Fibroblast of skin of left quadriceps (primary cell): Measurements from ENCODE around the gene OR2Z1.
"Not testable (repeated sequence)": the region's sequence is repeated elsewhere in the genome, so short reads cannot be mapped to it uniquely, and the experiment has no call there.

Experiments used
- DNase-seq, 2 experiments: peaks; one replicate each; pipeline ENCODE4 v3.0.0-alpha.2; 2013; ENCODE audit warnings: low read depth in 2 of 2

The OR2Z1 gene

DNA sequence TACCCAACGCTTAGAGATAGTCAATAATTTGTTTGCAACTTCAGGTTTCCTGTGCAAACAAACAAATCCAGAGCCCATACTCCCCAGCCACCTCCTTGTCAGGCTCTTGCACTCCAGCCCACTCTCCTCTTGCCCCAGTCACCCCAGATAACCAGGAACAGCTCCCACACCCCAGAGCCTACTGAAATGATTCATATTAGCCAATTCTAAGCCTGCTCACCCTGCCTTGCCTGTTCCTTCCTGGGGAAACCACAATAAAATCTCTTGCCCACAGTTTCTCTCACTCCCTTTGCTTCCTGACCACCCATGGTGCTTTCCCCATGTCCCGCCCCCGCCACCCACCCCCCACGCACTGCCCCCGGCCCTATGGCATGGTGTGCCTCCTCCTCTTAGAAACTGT lies 19.1 kb upstream of the OR2Z1 start:
- no peak for DNase-seq

DNA sequence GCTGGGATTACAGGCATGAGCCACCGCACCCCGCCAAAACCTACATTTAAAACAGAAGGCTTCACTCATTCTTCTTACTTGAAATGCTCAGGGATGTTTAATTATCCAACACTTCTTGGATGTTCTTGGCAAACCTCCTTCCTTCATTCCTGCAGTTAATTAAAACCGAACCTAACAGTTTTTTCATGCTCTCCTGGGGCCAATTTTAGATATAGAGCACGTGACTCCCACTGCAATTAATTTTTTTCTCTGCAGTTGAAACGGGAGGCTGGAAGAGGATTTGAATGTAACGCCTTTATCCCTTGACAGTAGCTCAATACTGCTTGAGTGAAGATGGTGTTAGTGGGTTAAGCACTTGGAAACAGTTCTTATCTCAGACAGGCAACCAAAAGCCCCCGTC lies 18.2 kb upstream of the OR2Z1 start:
- no peak for DNase-seq

- not testable (repeated sequence) for DNase-seq
Observed at GRCh38 chr19:8705304-8705703, 16.1 kb upstream of the OR2Z1 start.

DNA sequence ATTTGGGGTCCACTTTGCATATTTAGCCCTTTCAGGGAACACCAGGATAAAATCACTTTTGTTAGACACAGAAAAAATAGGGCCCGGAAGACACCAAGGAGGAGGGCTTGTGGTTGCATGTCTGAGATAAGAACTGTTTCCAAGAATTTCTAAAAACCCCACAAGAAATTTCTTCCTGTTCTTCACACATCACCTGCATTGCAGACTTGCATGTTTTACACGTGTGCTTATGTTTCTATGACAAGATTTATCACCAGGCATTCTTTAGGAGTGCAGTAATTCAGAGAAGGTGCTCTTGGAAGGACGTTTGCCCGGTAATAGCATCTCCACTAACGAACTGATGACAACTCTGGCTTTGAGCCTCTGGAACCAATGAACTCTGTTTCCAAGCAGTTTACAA lies 15.7 kb upstream of the OR2Z1 start:
- no peak for DNase-seq

GRCh38 chr19:8710337-8710736 lies 11.1 kb upstream of the OR2Z1 start:
- not testable (repeated sequence) for DNase-seq

- DNase-seq, result no peak
Observed at GRCh38 chr19:8722032-8722431, 598 bp downstream of the OR2Z1 start.

DNA sequence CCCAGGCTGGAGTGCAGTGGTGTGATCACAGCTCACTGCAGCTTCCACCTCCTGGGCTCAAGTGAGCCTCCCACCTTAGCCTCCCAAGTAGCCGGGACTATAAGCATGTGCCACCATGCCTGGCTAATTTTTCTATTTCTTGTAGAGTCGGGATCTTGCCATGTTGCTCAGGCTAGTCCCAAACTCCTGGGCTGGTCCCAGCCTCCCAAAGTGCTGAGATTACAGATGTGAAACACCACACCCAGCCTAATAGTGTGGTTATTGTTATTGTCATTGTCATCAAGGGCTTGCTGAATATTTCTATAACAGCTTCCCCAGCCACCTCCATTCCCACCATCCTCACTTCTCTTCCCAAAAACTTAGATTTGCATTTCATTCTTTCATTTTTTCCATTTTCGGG lies 2.8 kb downstream of the OR2Z1 start:
- no peak for DNase-seq

GRCh38 chr19:8731428-8732169 lies 10.2 kb downstream of the OR2Z1 start:
- no peak for DNase-seq

DNA sequence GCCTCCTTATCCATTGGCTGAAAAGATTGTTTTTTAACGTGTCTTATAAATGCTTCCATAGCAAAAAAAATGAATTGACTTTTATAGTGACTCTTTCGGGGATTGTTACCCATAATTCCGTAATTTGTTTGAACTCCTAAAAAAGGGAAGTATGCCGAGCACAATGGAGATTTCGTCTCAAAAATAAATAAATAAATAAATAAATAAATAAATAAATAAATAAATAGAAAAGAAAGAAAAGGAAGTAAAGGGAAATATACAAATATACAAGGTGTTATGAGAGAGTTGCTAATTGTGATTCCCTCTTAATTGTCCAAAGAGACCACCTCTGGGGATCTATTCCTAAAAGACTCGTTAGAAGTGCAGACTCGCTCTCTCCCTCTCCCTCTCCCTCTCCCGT lies 16.9 kb downstream of the OR2Z1 start:
- DNase-seq, result no peak

DNA sequence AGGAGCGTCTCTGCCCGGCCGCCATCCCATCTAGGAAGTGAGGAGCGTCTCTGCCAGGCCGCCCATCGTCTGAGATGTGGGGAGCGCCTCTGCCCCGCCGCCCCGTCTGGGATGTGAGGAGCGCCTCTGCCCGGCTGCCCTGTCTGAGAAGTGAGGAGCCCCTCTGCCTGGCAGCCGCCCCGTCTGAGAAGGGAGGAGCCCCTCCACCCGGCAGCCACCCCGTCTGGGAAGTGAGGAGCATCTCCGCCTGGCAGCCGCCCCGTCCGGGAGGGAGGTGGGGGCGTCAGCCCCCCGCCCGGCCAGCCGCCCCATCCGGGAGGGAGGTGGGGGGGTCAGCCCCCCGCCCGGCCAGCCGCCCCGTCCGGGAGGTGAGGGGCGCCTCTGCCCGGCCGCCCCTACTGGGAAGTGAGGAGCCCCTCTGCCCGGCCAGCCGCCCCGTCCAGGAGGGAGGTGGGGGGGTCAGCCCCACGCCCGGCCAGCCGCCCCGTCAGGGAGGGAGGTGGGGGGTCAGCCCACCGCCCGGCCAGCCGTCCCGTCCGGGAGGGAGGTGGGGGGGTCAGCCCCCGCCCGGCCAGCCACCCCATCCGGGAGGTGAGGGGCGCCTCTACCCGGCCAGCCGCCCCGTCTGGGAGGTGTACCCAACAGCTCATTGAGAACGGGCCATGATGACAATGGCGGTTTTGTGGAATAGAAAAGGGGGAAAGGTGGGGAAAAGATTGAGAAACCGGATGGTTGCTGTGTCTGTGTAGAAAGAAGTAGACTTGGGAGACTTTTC lies 18.0 kb downstream of the OR2Z1 start:
- not testable (repeated sequence) for DNase-seq

- not testable (repeated sequence) for DNase-seq
Observed at GRCh38 chr19:8767257-8767656, 45.8 kb downstream of the OR2Z1 start.

DNA sequence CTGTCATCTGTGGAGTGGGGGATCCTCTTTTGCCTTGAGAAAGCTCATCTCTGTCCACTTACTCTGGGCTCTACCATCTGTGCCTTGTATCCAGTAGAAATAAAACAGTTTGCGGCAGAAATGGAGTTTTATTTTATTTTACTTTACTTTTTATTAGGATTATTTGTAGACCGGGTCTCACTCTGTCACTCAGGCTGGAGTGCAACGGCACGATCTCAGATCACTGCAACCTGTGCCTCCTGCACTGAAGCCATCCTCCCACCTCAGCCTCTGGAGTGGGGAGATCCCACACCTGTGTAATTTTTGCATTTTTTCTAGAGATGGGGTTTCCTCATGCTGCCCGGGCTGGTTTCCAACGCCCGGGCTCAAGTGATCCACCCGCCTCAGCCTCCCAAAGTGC lies 47.8 kb downstream of the OR2Z1 start:
- DNase-seq, result not testable (repeated sequence)

GRCh38 chr19:8773587-8773986 lies 52.2 kb downstream of the OR2Z1 start:
- DNase-seq, result not testable (repeated sequence)
